GM12864 (cell line): Measurements from ENCODE around the gene VAV3.

Experiments used
- DNase-seq: peaks from one replicate; pipeline ENCODE4 v3.0.0-alpha.2; 2011; ENCODE audit warnings: low read depth
- H3K4me3 ChIP-seq: 2 replicates; pipeline ENCODE4 v1.5.1; 2011; ENCODE audit warnings: mild to moderate bottlenecking, low read depth, low read length, control low read depth
- TF ChIP-seq, protein P1 (sequence below): IDR thresholded peaks from 2 replicates; pipeline ENCODE4 v1.5.1; 2011; ENCODE audit warnings: low read depth, mild to moderate bottlenecking, moderate library complexity, low read length, control low read depth, inconsistent platforms; ENCODE audit errors: missing control alignments

VAV3 gene

DNA sequence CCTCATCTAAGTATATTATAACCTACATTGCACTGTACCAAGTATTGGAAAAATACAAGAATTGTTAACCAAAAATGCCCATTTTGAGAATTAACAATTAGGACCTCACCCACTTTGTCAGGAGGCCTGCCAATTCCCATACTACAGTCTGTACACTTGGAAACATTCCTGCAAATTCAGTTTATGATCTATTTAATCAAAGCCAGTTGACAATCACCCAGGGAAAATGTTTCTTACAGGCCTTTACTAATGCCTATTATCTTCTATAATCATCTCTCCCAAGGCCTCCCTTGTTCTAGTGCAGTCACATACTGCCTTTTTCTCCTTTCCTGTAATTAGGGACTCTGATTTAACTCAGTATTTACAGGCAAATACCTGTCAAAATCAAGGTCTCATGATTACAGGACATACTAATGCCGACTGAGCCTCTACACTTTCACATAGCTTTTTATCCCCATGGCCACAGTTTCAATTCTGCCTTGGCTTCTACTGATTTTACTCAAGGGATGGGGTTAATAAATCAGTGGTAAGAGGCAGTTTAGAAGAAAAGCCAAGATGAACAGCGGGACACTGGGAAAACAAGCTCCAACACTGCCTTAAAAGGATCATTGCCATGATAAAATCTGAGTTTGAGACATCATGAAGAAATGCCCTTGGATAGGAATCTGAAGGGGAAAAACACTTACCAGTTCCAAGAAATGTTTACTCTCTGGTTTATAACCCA is 338.7 kb downstream of the VAV3 start:
- DNase-seq: no peak
- TF ChIP-seq, protein P1, sequence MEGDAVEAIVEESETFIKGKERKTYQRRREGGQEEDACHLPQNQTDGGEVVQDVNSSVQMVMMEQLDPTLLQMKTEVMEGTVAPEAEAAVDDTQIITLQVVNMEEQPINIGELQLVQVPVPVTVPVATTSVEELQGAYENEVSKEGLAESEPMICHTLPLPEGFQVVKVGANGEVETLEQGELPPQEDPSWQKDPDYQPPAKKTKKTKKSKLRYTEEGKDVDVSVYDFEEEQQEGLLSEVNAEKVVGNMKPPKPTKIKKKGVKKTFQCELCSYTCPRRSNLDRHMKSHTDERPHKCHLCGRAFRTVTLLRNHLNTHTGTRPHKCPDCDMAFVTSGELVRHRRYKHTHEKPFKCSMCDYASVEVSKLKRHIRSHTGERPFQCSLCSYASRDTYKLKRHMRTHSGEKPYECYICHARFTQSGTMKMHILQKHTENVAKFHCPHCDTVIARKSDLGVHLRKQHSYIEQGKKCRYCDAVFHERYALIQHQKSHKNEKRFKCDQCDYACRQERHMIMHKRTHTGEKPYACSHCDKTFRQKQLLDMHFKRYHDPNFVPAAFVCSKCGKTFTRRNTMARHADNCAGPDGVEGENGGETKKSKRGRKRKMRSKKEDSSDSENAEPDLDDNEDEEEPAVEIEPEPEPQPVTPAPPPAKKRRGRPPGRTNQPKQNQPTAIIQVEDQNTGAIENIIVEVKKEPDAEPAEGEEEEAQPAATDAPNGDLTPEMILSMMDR: no peak

DNA sequence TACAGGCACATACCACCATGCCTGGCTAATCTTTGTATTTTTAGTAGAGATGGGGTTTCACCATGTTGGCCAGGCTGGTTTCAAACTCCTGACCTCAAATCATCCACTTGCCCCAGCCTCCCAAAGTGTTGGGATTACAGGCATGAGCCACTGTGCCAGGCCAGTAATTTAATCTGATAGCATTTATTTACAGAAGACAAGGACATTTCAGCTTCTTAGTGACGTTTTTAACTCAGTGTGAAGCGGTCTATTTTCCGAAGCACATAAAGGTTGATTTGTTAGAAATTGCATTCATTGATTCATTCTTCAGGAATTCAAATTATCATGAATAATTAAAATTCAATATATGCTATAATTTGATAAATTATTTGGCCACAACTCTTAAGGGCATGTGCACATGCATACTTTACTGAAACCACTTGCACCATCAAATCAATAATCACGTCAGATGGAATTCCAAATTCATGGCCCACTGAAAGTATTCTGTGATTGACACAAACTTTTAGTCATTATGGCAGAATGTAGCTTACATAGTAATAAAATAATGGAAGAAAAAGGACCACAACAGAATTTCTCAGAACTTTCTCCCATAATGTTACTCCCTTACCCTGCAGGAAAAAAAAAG is 339.5 kb downstream of the VAV3 start:
- no peak overlapping the region for H3K4me3 ChIP-seq

More for the DNA sequence above, 338.7 kb downstream of the VAV3 start:
- H3K4me3 ChIP-seq: no peak overlapping the region

DNA sequence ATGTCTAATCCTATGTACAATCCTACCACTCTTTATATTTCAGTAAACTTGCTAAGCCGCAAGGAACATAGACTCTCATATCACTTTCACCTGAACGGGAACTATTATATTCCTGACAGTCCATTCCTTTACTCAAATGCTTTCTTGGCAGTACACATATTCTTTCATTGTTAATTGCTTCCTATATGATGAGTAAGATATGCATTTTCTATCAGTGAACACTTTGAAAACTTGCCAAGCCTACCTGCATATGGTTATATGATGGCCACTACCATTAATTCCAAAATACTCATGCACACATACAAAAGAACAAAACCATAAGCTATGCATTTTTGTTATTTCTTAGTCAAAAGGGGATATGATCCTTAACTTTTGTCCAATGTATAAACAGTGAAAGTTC is 341.5 kb downstream of the VAV3 start:
- no peak for DNase-seq
- TF ChIP-seq, protein P1: no peak
- no peak overlapping the region for H3K4me3 ChIP-seq

More for the DNA sequence above, 339.5 kb downstream of the VAV3 start:
- DNase-seq: no peak
- TF ChIP-seq, protein P1: no peak

DNA sequence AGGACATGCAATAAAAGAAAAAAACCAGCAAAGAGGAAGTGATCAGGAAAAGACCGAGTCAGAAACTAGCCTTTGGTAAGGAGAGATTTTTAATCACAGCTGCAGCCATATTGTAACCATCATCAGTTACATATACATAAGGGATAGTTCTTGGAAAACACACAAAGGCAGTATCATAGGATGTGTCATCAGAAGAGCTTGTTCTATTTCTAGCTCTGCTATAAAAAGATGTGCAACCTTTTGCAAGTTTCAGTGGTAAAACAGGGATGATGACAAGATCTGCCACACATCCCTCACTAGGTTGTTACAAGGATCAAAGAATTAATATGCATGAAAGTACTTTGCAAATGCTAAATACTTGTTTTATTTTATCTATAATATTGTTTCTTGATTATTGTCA is 342.0 kb downstream of the VAV3 start:
- DNase-seq: no peak
- TF ChIP-seq, protein P1: no peak
- no peak overlapping the region for H3K4me3 ChIP-seq

DNA sequence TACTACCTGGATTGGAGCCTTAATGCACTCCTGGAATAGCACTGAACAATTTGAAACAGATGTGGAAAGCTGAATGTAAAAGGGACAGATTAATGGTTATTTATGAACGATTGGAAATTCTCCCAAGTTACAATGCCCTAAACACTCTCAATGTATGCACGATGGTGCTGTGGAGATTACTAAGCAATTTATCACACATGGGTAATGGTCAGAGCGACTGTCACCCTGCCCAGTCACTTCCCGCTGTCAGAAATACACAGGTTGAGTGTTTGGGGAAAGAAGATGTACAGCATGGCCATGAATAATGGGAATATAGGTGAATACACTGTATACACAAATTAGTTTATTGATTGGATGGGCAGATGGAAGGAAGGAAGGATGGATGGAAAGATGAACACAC is 342.4 kb downstream of the VAV3 start:
- TF ChIP-seq, protein P1: no peak
- no peak overlapping the region for H3K4me3 ChIP-seq

DNA sequence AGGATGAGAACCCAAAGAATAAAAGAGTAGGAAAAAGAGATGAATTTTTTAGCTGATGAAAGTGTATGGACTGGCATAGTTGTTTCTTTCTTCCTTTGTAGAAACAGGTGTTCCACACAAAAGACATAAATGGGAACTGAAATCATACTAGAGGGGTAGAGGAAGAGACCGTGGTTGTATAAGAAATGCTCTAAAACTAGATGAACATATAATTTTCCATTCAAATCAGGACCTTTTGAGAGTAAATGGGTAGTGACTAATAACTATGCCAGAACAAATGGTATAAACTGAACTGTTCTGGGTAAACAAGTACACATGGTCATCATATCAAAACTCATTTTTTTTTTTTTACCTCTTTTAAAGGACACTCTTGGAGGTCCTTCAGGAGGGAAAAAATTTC is 344.2 kb downstream of the VAV3 start:
- TF ChIP-seq, protein P1: no peak
- DNase-seq: no peak
- no peak overlapping the region for H3K4me3 ChIP-seq

More for the DNA sequence above, 342.4 kb downstream of the VAV3 start:
- no peak for DNase-seq
